GM20431 (cell line): ENCODE results near the gene LHPP.

Experiments
- in situ Hi-C: fragments of 300-500 bp; cut with MseI, MboI; formaldehyde crosslinking; loops from one replicate; pipeline ENCODE4 v1.15.0; 2020; ENCODE audit warnings: low sequenced_read_pairs; ENCODE audit not compliant: unreplicated experiment

Gene LHPP

GRCh38 chr10:124644236-124644635 lies 182.6 kb downstream of the LHPP start:
- in situ Hi-C loops = no loop called here

- in situ Hi-C loops = no loop called here
These were observed 183.3 kb downstream of the LHPP start for GRCh38 chr10:124644771-124645415.

- in situ Hi-C loops = no loop called here
These were observed 184.0 kb downstream of the LHPP start for GRCh38 chr10:124645467-124646095.

- in situ Hi-C loops = no loop called here
These were observed 185.1 kb downstream of the LHPP start for GRCh38 chr10:124646483-124647352.

GRCh38 chr10:124647421-124648130 lies 186.0 kb downstream of the LHPP start:
- in situ Hi-C loops = no loop called here

- in situ Hi-C loops = no loop called here
These were observed 186.5 kb downstream of the LHPP start for GRCh38 chr10:124648131-124648475.

GRCh38 chr10:124648738-124649137 lies 187.1 kb downstream of the LHPP start:
- in situ Hi-C loops = no loop called here

- in situ Hi-C loops = no loop called here
These were observed 187.6 kb downstream of the LHPP start for GRCh38 chr10:124649214-124649613.

- in situ Hi-C loops = no loop called here
These were observed 188.6 kb downstream of the LHPP start for GRCh38 chr10:124650263-124650662.

GRCh38 chr10:124650820-124651401 lies 189.3 kb downstream of the LHPP start:
- in situ Hi-C loops = no loop called here

- in situ Hi-C loops = no loop called here
These were observed 189.8 kb downstream of the LHPP start for GRCh38 chr10:124651402-124651891.

GRCh38 chr10:124652200-124652599 lies 190.6 kb downstream of the LHPP start:
- in situ Hi-C loops = no loop called here

GRCh38 chr10:124652701-124653100 lies 191.1 kb downstream of the LHPP start:
- in situ Hi-C loops = no loop called here

GRCh38 chr10:124653311-124653710 lies 191.7 kb downstream of the LHPP start:
- in situ Hi-C loops = no loop called here

GRCh38 chr10:124653811-124654651 lies 192.4 kb downstream of the LHPP start:
- in situ Hi-C loops = no loop called here

- in situ Hi-C loops = no loop called here
These were observed 193.1 kb downstream of the LHPP start for GRCh38 chr10:124654686-124655085.

- in situ Hi-C loops = no loop called here
These were observed 193.8 kb downstream of the LHPP start for GRCh38 chr10:124655191-124656112.

GRCh38 chr10:124656113-124656490 lies 194.5 kb downstream of the LHPP start:
- in situ Hi-C loops = no loop called here
